GM19467 (cell line): ENCODE measurements around the gene AFF2.

ENCODE experiments used
- ATAC-seq: cut with Tn5 transposase; IDR thresholded peaks from one replicate; pipeline ENCODE4 v1.9.1; 2021; ENCODE audit warnings: mild to moderate bottlenecking, moderate library complexity; ENCODE audit not compliant: unreplicated experiment

AFF2 gene

DNA sequence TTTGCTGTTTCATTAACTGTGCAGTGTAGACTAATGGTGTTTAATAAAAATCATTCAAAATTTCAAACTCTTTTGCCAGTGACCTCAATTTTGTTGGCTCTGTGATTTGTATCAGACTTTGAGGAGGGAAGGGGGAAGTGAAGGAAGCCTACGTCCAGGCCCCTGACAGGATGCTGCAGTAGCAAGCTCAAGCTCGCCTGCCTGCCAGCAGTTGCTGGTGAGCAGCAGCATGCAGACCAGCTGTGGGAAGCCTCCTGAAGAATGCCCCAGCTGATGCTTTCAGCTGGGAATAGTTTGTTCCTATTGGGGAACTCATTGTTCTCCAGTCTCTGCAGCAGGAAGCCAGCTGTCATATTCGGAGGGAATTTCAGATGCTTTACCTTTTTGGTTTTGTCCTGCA lies 495.2 kb downstream of the AFF2 start:
- no peak for ATAC-seq

DNA sequence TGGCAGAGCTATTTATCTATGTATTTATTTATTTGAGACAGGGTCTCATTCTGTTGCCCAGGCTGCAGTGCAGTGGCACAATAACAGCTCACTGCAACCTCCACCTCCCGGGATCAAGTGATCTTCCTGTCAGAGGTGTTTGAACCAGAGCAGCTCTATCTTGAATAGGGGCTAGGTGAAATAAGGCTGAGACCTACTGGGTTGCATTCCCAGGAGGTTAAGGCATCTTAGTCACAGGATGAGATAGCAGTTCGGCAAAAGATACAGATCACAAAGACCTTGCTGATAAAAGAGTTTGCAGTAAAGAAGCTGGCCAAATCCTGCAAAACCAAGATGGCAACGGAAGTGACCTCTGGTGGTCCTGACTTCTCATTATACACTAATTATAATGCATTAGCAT lies 501.9 kb downstream of the AFF2 start:
- ATAC-seq: no peak

DNA sequence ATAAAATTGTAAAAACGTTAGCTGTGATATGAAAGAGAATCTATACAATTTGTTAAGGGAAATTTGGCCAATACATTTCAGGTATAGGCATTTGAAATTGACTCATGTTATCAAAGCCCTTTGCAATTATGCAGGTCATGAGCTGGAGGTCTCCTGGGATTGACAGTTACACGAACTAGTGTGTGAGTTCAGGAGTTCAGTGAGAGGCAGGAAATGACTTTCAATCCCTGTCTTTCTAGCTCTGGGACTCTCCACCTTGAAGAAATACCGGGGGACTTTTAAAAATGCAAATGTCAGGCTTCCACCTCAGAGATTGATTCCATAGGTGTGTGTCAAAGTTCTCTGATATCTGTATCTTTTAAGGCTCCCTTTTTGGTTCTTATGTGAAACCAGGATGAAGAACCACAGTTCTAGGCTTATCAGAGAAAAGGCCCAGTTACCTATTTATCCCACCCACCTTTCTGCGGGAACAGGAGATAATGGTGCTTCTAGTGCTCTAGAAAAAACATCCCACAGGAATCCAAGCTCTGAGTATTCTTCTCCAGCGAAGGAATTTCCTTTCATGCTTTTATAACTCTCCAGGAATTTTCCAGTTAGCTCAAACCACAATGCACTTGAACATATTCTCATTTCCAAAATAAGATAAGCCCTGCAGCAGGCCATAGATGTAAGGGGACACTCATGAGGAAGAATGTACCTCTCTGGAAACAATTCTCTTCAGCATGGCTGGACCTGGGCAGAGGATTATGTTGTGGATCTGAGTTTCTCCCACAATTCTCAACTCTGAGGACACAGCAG lies 503.6 kb downstream of the AFF2 start:
- ATAC-seq: no peak

- no peak for ATAC-seq
Measured at GRCh38 chrX:149004936-149005335, 504.5 kb downstream of the AFF2 start.

DNA sequence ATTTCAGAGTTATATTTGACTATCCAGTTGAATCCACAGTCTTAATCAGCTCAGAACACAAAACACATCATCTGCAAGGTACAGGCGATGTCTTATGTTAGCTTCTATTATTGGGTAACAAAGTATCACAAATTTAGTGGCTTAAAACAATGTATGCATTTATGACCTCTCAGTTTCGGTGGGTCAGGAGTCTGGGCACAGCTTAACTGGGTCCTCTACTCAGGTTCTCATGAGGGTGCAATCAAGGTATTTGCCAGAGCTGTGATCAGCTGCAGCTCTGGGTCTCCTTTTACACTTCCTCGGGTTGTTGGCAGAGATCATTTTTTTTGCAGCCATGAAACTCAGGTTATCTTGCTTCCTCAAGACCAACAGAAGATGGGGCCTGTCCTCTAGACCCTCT lies 505.8 kb downstream of the AFF2 start:
- no peak for ATAC-seq

GRCh38 chrX:149007423-149007822 lies 507.0 kb downstream of the AFF2 start:
- no peak for ATAC-seq

GRCh38 chrX:149010013-149010852 lies 509.8 kb downstream of the AFF2 start:
- no peak for ATAC-seq

- no peak for ATAC-seq
Measured at GRCh38 chrX:149010853-149011224, 510.4 kb downstream of the AFF2 start.

GRCh38 chrX:149013081-149013480 lies 512.7 kb downstream of the AFF2 start:
- ATAC-seq: no peak

GRCh38 chrX:149021159-149021558 lies 520.7 kb downstream of the AFF2 start:
- no peak for ATAC-seq

GRCh38 chrX:149022485-149022884 lies 522.1 kb downstream of the AFF2 start:
- no peak for ATAC-seq

- ATAC-seq: no peak
Measured at GRCh38 chrX:149032449-149032848, 532.0 kb downstream of the AFF2 start.

DNA sequence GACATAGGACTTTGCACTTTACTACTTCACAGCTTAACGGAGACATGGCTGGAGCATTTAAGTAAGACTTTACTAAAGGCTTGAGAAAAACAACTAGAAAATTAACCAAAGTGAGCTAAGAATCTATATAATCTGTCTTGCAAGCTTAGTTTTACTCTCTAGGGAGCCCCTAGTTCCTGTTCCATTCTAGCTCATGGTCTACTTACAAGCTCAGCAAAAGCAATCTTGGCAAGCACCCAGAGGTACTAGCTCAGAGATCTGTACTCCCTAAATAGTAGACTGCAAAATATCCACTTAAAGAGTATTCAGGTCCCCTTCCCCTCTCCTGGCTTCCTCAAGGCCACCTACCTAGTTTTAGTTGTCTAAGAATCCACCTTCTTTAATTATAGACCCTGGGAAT lies 535.7 kb downstream of the AFF2 start:
- no peak for ATAC-seq

- no peak for ATAC-seq
Measured at GRCh38 chrX:149037281-149037870, 537.0 kb downstream of the AFF2 start.

GRCh38 chrX:149039057-149039456 lies 538.6 kb downstream of the AFF2 start:
- ATAC-seq: no peak

DNA sequence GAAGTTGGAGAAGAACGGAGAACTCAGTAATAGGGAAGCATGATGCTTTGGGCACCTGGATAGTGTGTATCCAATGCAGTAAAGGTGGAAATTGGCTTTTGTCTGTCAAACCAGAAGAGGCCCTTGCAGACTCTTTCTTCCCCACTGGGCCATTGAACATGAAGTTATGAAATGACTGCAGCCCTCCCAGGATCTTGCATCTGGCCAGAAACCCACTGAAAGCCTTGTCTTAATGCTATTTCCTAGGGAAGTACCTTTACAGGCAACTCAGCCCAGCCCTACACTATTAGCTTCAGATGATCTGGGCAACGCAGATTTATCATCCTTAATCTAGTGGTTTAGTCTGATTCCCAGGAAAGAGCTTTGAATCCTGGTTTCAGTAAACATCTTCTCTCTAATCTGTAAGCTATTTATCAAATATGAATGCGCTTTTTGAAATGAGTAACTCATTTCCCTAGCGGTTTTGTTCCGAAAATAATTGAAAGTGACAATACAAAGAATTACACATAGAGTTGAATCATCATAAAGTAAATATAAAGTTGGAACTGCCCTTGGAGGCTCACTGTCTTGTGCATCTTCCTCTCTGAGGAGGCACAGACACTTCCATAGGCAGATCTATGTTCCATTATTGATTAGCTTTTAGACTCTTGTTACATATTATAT lies 540.6 kb downstream of the AFF2 start:
- ATAC-seq: no peak

- ATAC-seq: no peak
Measured at GRCh38 chrX:149043401-149043800, 543.0 kb downstream of the AFF2 start.

- ATAC-seq: no peak
Measured at GRCh38 chrX:149044471-149044870, 544.1 kb downstream of the AFF2 start.

DNA sequence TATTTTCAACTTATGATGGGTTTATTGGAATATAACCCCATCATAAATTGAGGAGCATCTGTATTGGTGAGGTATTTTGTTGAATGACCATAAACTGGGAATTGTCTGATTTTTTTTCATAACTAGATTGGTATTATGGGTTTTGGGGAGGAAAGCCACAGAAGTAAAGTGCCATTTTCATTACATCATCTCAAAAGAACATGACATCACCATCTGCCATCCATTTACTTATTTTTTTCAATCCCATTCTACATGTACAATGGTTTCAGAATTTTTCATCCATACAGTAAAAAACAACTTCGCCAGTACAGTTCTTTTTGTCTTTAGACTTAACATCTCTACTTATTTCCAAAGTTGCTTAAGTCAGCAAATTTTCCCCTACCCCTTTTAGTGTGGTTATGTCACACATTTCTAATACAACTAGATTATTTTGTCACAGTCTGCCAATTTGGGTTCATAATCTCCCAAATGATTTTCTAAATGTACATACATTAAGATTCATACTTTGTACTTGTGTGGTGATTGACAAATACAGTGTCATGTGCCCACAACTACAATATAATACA lies 545.3 kb downstream of the AFF2 start:
- ATAC-seq: no peak
